ENCODE data around the gene MSI2.

GRCh38 chr17:57278740-57279387 is 22.5 kb downstream of the MSI2 start:
- TF ChIP-seq EZH2phosphoT487 (IDR thresholded peaks at IDR 0.05; ENCODE audit: insufficient read depth, low read depth) (no peak), EZH2 (IDR thresholded peaks at IDR 0.05; ENCODE audit: insufficient read depth, poor library complexity, severe bottlenecking) (no peak)

Data from GM23248 (cell line).